ENCODE data around the gene ZMYM1. TPM values are rescaled to one million over a fixed set of nuclear protein-coding genes. Genes with fewer than 3 reads are reported as not detected.
"Not testable (repeated sequence)": the region's sequence is repeated elsewhere in the genome, so short reads cannot be mapped to it uniquely, and the experiment has no call there.

Gene ZMYM1
- total and polyA plus RNA-seq, 2 of the 8 experiments (the other 6 are each of a cell fraction or from before 2014, with no cell fraction given): 10.0 to 41.3 TPM

- no peak for TF ChIP-seq CREB1 (IDR thresholded peaks at IDR 0.05)
- no peak for TF ChIP-seq SIN3A (conservative IDR thresholded peaks at IDR 0.05 in 1 of 2, IDR thresholded peaks at IDR 0.05 in 1 of 2; ENCODE audit: low read depth in 1 of 2, low read length in 2 of 2)
- no peak for TF ChIP-seq SUZ12 (IDR thresholded peaks at IDR 0.05; ENCODE audit: low read length)
Observed at GRCh38 chr1:35136780-35137179, 57.6 kb downstream of the ZMYM1 start (continued).

- H2BK5ac ChIP-seq (ENCODE audit: low read depth, low read length); H3K27me3 ChIP-seq (replicated peaks in 1 of 4; ENCODE audit: control insufficient read depth in 3 of 4, extremely low read depth in 1 of 4, insufficient read depth in 3 of 4, low read length in 3 of 4); H2BK15ac ChIP-seq (ENCODE audit: low read length); FAIRE-seq; H4K5ac ChIP-seq (ENCODE audit: insufficient read length, low read depth, low read length); H3K14ac ChIP-seq (ENCODE audit: insufficient read length); H3K56ac ChIP-seq (replicated peaks; ENCODE audit: insufficient read length, low read depth, low read length); H3K9me3 ChIP-seq (ENCODE audit: insufficient read depth in 2 of 2, low read depth in 1 of 2, low read length in 1 of 2); H4K8ac ChIP-seq (ENCODE audit: extremely low read depth, insufficient read depth, low read length); H3K9ac ChIP-seq (replicated peaks in 1 of 4; ENCODE audit: extremely low read depth in 1 of 4, low read depth in 3 of 4, low read length in 3 of 4); H3K23me2 ChIP-seq (ENCODE audit: low read depth, low read length); H2BK120ac ChIP-seq (replicated peaks; ENCODE audit: low read depth, low read length); H3K4me2 ChIP-seq (ENCODE audit: insufficient read depth in 1 of 2, low read depth in 2 of 2, low read length in 2 of 2); H3K27ac ChIP-seq (ENCODE audit: low read depth, low read length); H3K79me1 ChIP-seq (ENCODE audit: low read depth, low read length); H3K36me3 ChIP-seq (ENCODE audit: control insufficient read depth in 2 of 4, insufficient read depth in 4 of 4, low read length in 3 of 4); H2AK5ac ChIP-seq (ENCODE audit: low read depth, low read length); CTCF ChIA-PET (ENCODE audit: partially characterized antibody); POLR2A ChIA-PET (ENCODE audit: partially characterized antibody); H2BK20ac ChIP-seq (ENCODE audit: low read length); H3K4me3 ChIP-seq (ENCODE audit: extremely low read depth in 1 of 4, insufficient read depth in 2 of 4, low read depth in 3 of 4, low read length in 4 of 4); H3K23ac ChIP-seq (ENCODE audit: insufficient read length); H3K4ac ChIP-seq (replicated peaks; ENCODE audit: insufficient read length, low read depth, low read length); H3K4me1 ChIP-seq (replicated peaks in 1 of 4; ENCODE audit: control insufficient read depth in 3 of 4, insufficient read depth in 4 of 4, low read length in 3 of 4); DNase-seq (ENCODE audit: low read depth in 1 of 2, low spot score in 2 of 2); H3K79me2 ChIP-seq (ENCODE audit: control insufficient read depth in 1 of 2, insufficient read depth in 2 of 2, low read length in 2 of 2); H2AFZ ChIP-seq (ENCODE audit: low read length); H2BK12ac ChIP-seq (ENCODE audit: low read depth, low read length); H4K20me1 ChIP-seq (replicated peaks in 1 of 2; ENCODE audit: control insufficient read depth in 1 of 2, insufficient read depth in 2 of 2, low read length in 2 of 2); H3K18ac ChIP-seq (ENCODE audit: extremely low read depth, low read length); H4K91ac ChIP-seq (replicated peaks; ENCODE audit: insufficient read length, low read length): not testable (repeated sequence)
- 93% methylated on average over 5 of the region's 5 CpGs; no CpG with 5 or more reads in 1 of the 2 experiments for WGBS, 2 experiments (ENCODE audit: extremely low coverage in 1 of 2, insufficient coverage in 1 of 2, insufficient read length in 1 of 2, insufficient replicate concordance in 2 of 2, low coverage in 1 of 2, low lambda C conversion rate in 2 of 2, missing lambda C conversion rate in 1 of 2)
Observed at GRCh38 chr1:35137590-35137989, 58.4 kb downstream of the ZMYM1 start.
